GM18858 (cell line): ENCODE results near the gene TNIP2.
"Not testable (repeated sequence)": the region's sequence is repeated elsewhere in the genome, so short reads cannot be mapped to it uniquely, and the experiment has no call there.

Experiments used
- ATAC-seq: cut with Tn5 transposase; IDR thresholded peaks from one replicate; pipeline ENCODE4 v1.9.1; 2021; ENCODE audit not compliant: unreplicated experiment

The TNIP2 gene

DNA sequence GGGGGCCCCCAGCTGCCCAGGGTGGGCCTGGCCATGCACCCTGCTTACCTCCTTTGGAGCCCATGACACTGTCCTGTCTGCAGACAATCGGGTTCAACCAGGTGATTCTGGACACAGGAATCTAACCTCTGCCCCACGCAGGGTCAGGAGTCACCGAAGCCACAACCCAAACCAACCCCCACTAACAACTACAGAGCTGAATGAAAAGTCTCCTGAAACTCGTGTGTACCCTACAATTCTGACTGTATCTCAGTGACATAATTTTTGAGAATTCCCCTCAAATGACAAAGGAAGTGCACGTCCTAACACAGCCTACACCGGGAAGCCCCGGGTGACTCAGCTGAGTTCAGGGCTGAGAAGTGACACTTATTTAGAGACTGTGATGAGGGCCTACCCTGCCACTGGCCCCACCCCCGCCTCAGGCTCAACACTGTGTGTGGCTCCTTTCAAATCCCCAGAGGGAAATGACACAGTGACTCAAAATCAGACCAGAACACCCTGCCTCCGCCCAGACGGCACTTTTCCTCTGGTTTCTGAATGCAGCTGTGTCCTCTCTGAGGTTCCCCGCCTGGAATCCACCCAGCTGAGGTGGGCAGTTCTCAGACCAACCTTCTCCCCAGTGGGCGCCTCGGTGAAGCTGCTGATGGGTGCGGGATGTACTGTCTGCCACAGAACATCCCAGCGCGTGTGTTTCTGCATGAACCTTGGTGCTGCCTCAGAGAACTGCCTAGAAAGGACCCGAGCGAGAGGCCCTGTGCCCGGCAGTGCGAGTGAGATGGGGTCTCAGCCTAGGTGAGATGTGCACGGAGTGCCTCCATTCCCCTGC lies 9.9 kb downstream of the TNIP2 start:
- ATAC-seq: peak; percentile 84

- ATAC-seq: no peak
These were observed 10.6 kb downstream of the TNIP2 start for GRCh38 chr4:2745516-2745915.

DNA sequence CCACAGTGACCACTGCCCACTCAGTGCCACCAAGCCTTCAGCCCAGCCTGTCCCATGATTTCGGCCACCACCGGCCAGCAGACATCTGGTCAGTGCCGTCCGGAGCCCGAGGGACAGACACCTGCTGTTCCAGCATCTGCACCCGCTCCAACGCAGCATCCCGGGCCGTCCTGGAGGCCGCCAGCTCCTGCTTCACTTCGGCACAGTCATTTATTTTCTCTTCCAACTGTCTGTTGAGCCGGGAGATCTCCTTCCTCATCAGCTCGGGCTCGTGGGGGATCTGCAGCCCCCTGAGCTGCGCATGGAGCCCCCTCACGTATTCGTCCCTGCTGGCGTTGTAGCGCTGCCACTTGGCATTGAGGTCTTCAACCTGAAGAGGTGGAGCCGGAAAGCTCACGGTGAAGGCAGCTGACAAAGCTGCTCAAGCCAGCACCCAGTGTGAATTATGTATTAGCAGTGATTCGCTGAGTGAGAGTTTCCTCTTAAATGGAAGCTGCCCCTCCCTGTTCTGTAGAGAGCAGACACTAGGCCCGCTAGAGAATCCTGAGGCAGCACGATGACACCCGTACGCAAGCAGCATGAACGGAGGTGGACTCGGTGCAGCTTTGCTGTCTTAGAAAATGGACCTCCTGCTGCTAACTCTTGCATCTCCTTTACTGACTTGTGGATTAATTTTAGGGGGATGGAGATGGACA lies 11.4 kb downstream of the TNIP2 start:
- ATAC-seq: no peak

DNA sequence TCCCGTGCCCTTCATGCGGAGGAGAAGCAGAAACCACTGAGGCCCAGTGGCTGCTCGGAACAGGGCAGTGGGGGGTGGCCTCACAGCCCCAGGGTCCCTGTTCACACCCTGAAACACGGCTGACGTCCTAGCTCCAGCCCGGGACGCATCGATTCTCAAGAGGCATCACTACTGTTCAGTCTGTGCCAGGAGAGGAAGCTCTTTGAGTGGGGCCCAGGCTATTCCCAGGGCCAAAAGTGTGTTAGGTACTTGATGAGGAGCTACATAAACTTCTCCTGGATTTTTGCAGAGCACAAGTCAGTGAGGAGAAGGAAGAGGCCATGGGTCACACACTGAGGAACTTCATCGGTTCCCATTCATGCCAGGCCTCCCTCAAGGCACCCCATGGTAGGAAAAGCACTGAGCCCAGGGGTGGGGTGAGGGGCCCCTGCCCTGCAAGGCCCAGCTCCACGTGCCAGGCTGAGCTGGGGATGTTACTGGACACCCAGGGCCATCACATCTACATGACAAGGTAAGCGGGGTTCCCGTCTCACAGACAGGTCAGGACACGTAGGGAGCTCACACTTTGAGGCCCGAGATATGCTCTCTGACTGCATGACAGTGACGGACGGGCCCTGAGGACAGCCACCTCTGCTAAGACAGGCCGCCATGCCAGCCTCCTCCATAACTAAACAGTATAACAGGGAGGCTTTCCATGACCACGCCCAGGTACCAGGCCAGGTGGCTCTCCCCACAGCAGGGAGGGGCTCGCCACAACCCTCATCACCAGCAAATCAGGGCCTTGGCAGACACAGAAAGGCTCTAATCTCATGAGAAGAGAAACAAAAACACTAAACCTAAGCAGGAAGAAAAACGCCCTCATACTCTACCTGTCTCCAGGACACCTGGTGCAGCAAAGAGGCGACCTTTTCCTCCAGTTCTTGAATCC lies 12.4 kb downstream of the TNIP2 start:
- no peak for ATAC-seq

- no peak for ATAC-seq
These were observed 13.2 kb downstream of the TNIP2 start for GRCh38 chr4:2742823-2743517.

DNA sequence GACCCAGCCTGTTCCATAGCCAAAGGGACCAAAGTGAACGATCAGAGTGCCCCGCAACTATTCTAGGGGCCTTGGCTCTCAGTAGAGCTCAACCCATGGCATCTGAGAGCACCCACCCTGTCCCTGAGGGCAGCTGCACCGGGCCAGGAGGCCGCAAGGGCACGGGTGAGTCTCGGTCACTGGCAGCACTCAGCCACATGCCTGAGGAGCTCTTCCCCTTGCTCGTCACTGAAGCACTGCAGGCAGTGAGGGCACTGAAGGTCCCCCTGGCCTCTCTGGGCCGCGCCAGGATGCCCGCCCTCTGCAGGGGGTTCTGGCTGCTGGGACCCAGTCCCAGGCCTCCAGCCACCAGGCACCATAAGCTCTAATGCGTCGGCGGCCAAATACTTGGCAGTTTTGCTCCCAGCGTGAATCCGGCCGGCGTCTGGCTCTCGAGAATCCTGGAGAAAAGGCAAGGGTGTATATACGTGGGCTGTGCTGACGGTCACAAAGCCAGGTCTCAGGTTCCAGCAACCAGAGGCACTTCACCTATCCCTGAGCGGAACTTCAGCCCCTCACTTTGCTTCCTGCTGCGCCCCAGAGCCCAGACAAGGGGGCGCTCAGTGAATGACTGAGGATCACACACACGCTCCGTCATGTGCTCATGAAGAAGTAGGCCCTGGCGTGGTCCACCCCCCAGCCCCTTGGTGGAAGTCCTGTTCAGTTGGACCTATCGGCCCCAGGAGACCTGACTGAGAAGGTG lies 13.9 kb downstream of the TNIP2 start:
- ATAC-seq: no peak

DNA sequence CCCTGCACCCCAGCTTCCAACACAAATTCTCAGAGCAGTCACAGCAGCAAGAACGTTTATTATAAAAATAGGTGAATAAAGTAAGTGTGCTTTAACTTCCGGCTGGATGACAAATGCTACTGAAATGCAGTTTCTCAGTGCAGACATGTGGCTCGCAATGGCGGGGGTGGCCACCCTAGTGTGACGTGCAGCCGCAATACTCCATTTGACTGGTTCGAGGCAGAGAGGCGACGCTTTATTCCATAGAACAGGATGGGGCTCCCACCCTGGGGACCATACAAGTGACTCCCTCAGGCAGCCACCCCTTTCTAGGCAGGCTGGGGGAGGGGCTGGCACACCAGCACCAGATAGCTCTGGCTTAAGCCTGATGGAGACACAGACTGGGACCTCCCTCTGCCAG lies 14.5 kb downstream of the TNIP2 start:
- no peak for ATAC-seq

DNA sequence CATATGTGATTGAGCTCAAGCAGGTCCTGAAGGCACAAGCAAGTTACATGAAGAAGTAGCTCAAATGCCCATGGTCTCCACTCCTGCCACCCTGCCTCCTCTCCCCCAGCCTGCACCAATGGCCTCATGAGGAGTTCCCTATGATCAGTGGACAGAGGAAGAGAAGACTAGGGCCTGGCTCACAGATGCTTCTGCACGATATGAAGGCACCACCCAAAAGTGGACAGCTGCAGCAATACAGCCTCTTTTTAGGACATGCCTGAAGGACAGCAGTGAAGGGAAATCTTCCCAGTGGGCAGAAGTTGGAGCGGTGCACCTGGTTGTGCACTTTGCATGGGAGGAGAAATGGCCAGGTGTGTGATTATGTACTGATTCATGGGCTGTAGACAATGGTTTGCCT lies 17.8 kb downstream of the TNIP2 start:
- ATAC-seq: not testable (repeated sequence)

- ATAC-seq: no peak
These were observed 20.3 kb downstream of the TNIP2 start for GRCh38 chr4:2735869-2736268.

GRCh38 chr4:2734612-2735011 lies 21.5 kb downstream of the TNIP2 start:
- no peak for ATAC-seq

- ATAC-seq: no peak
These were observed 22.1 kb downstream of the TNIP2 start for GRCh38 chr4:2733844-2734574.

DNA sequence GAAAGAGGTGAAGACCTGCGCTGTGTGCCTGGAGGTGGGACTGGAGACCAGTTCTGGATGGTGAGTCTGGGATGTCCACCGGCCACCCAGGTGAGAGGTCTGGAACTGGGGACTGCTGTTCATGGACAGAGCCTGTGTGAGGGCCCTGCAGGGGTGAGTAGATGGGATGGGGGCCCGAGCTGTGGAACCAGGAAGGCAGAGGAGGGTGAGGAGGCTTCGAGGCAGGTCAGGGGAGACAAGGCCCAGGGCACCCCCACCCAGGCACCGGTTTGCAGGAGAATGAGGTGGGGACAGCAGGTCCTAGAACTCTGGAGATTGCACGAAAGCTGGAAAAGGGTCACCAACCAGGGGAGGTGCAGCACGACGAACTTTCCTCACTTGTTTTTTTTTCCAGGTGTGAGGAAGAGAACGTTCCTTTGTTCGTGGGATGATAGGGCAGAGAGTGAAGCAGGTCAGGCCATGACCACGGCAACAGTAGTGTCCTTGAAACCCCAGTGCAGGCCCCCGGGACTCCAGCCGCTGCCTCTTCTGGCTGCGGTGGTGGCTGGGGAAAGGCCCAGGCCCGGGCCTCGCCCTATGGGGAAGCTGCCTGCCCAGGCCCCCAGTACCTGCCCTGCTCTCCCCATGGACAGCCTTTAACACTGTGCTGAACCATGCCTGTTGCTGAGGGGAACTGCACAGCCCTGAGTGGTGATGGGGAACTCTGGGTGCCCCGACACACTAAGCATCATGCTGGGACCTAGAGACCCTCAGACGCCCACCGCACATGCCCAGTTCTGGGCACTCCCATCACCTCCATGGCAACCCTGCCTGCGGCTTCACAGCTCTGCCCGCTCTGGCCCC lies 22.9 kb downstream of the TNIP2 start:
- ATAC-seq: no peak

GRCh38 chr4:2732526-2732925 lies 23.6 kb downstream of the TNIP2 start:
- no peak for ATAC-seq

DNA sequence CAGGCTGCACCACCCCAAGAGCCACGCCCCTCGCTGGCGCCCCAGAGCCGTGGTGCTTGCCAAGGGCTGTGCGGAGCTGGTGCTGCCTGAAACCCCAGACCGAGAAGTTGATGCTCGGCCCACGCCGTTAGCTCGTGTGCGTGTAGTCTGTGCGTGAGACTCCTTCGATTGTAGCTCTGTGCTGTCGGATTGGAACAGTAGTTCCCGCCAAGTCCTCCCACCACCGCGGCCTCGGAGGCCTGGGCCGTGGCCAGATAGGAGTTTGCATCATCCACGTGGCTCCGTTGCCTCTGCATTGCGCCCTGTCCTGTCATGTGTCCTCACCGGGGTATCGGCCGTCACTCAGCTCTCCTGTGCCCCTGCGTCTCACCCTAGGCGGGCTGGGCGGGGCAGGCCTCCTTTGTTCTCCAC lies 24.2 kb downstream of the TNIP2 start:
- no peak for ATAC-seq

DNA sequence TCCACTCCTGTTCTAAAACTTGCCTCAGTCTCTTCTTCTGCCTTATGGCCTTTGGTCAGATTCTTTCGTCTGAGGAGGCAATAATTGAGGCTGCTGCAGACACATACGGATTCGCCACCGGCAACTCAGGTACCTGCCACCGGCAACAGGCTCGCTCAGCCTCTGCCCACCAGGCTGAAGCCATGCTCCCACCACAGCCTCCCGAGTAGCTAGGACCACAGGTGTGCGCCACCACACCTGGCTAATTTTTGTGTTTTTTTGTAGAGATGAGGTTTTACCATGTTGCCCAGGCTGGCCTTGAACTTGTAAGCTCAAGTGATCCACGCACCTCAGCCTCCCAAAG lies 26.6 kb downstream of the TNIP2 start:
- ATAC-seq: no peak

GRCh38 chr4:2728806-2729532 lies 27.2 kb downstream of the TNIP2 start:
- no peak for ATAC-seq

DNA sequence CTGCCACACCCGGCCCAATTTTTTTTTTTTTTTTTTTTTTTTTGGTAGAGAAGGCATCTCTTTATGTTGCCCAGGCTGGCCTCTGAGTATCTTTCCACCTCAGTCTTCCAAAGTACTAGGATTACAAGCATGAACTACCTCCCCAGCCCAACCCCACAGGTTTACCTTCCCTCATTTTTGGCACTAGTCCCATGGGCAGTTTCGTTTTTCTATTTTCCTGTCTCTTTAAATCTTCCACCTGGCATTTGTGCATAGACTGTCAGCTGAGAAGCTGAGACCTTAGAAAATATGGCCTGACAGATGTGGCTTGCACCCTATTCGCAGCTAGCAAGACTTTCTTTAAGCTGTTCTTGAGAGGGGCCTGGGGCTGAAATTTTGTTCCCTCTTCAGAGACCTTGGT lies 27.9 kb downstream of the TNIP2 start:
- no peak for ATAC-seq

- ATAC-seq: not testable (repeated sequence)
These were observed 29.3 kb downstream of the TNIP2 start for GRCh38 chr4:2726881-2727280.
